Psoas muscle (tissue), 8 donors: ENCODE results near the gene ORC3. TPM values are rescaled to one million over a fixed set of nuclear protein-coding genes. Genes with fewer than 3 reads are reported as not detected.

ENCODE experiments used
- ATAC-seq, 4 donors: fragments of 200-7000 bp; cut with Tn5 transposase; one replicate each; pipeline ENCODE4 v1.9.1; 2020; ENCODE audit warnings: moderate library complexity in 3 of 4, mild to moderate bottlenecking in 2 of 4
- DNase-seq, 2 donors: peaks; one replicate each; pipeline ENCODE4 v3.0.0-alpha.2; 2020
- H3K27ac ChIP-seq: fragments of 200-600 bp; one replicate; pipeline ENCODE4 v1.8.0; 2022
- H3K27me3 ChIP-seq, 3 donors: fragments of 200-600 bp in 1 of 3; one replicate each; pipeline versions ENCODE4 v1.6.1 to v1.8.0; 2013 to 2022; ENCODE audit warnings: low read length in 2 of 3, mild to moderate bottlenecking in 2 of 3, moderate library complexity in 1 of 3; ENCODE audit not compliant: insufficient read depth in 3 of 3
- H3K36me3 ChIP-seq, 2 donors: fragments of 200-600 bp in 1 of 2; one replicate each; pipeline versions ENCODE4 v1.6.1 to v1.8.0; 2013 to 2022; ENCODE audit warnings: low read depth in 1 of 2, mild to moderate bottlenecking in 1 of 2, moderate library complexity in 1 of 2; ENCODE audit not compliant: insufficient read depth in 1 of 2
- H3K4me1 ChIP-seq: fragments of 200-600 bp; one replicate; pipeline ENCODE4 v1.8.0; 2022
- H3K4me3 ChIP-seq: fragments of 200-600 bp; one replicate; pipeline ENCODE4 v1.8.0; 2022; ENCODE audit warnings: mild to moderate bottlenecking
- H3K9me3 ChIP-seq: fragments of 200-600 bp; one replicate; pipeline ENCODE4 v1.8.0; 2022
- WGBS, 3 donors: extraction: QIAGEN DNeasy Blood & Tissue Kit; methylation state at CpG; one replicate each; pipeline versions ENCODE4 v1.1.6 to v1.1.7; 2013; 5-methylcytosine and 5-hydroxymethylcytosine counted together
- intact Hi-C, 2 donors: fragments of 100-400 bp; cut with DNase I; formaldehyde crosslinking; loops; one replicate each; pipeline versions ENCODE4 v1.11.0 to v1.14.2; 2022
- polyA plus RNA-seq, 3 donors: library from polyadenylated mRNA; stranded (reverse); fragments of 200-250 nt; gene quantifications; one replicate each; pipeline ENCODE4 v1.2.3, GENCODE V29; 2013
- total RNA-seq, 4 donors: library from RNA; stranded (reverse); fragmentation: NEBNext Ultra II Directional in 2 of 4; extraction: Animal tissue kit (Norgen Biotek cat#: 25700) in 2 of 4; gene quantifications; one replicate each; pipeline versions ENCODE4 v1.2.1 to v1.2.4, GENCODE V29; 2021 to 2023
- TF ChIP-seq, protein P1 (sequence below): fragments of 200-600 bp; IDR thresholded peaks from one replicate; pipeline ENCODE4 v1.8.0; 2022; ENCODE audit warnings: antibody characterized with exemption
- donor health status: healthy with polysubstance abuse.
- donor health status: DM: no; HTN: no; CAD: no; lungs with moderate emphysema.
- donor health status: Bipolar disorder and iron deficiency.
- donor health status: healthy.
- donor health status: DM: yes; HTN: yes; CAD: no.
- donor health status: DM: no; HTN: no; CAD: no.
- donor health status: DM: no; HTN: no; CAD: no.
- donor health status: DM: yes; HTN: yes; CAD: no.

The ORC3 gene
- total and polyA plus RNA-seq, 7 donors: 14.5 to 44.0 (median 19.6) TPM

DNA sequence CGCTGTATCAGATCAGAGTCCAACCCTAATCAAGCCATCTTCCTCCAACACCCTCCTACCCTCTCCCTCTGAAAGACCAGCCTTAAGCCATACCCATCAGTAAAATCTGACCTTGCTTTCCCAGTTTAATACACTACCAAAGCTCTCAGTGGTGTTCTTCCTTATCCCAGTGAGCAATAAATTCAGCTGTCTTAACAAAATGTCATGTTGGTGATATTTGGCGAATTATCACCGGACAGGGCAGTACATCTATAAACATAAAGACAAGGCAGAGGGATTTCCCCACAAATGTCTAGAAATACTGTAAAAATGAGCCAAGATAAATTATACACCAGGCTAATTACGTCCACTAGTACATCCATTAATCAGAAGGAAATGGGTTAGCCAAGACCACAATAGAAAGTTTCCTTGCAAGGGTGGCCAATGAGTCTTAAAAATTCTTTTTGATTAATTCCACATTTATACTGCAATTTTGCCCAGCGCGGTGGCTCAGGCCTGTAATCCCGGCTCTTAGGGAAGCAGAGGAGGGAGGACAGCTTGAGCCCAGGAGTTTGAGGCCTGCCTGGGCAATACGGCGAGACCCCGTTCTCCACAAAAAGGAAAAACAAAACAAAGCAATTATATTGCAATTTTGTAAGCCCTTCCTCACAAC lies 1.1 kb upstream of the ORC3 start:
- peak in 1 of 4 donors; percentile 9 for ATAC-seq
- peak overlapping the region; percentile 77 for H3K27ac ChIP-seq
- H3K27me3 ChIP-seq: no peaks in the 10 kb centered on the region
- TF ChIP-seq, protein P1, sequence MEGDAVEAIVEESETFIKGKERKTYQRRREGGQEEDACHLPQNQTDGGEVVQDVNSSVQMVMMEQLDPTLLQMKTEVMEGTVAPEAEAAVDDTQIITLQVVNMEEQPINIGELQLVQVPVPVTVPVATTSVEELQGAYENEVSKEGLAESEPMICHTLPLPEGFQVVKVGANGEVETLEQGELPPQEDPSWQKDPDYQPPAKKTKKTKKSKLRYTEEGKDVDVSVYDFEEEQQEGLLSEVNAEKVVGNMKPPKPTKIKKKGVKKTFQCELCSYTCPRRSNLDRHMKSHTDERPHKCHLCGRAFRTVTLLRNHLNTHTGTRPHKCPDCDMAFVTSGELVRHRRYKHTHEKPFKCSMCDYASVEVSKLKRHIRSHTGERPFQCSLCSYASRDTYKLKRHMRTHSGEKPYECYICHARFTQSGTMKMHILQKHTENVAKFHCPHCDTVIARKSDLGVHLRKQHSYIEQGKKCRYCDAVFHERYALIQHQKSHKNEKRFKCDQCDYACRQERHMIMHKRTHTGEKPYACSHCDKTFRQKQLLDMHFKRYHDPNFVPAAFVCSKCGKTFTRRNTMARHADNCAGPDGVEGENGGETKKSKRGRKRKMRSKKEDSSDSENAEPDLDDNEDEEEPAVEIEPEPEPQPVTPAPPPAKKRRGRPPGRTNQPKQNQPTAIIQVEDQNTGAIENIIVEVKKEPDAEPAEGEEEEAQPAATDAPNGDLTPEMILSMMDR: no peak
- H3K4me1 ChIP-seq: peaks cover 26% of the 10 kb centered on the region
- 33 to 36% (median 36%) methylated on average over 10 of the region's 10 CpGs for WGBS, 3 donors
- peak overlapping the region; percentile 94 for H3K4me3 ChIP-seq
- peaks cover 2 to 14% of the 10 kb centered on the region in 2 donors for H3K36me3 ChIP-seq
- intact Hi-C loops: no loop called here
- DNase-seq: no peak
- no peaks in the 10 kb centered on the region for H3K9me3 ChIP-seq

DNA sequence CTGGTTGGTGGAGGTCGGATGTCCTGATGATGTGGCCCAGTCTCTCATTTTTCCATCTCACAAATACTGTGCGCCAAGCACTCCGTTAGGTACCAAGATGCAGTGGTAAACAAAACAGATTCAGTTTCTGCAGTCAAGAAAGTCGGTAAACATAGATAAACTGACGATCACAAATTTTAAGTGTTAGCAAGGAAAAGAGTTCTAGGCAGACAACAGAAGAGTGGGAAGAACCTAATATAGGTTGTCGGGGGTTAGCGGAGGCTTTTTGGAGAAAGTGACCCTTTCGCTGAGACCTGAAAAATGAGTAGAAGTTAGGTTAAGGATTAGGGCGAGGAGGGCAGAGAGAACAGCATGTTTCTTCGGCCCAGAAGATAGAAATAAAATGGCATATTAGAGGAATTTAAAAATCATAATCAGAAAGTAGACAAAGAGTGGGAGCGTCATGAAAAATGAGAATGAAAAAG lies 514 bp downstream of the ORC3 start:
- Histone ChIP-seq H3K4me1 (peaks cover 26% of the 10 kb centered on the region), H3K27ac (peak overlapping the region; percentile 77), H3K27me3 (no peaks in the 10 kb centered on the region), H3K9me3 (no peaks in the 10 kb centered on the region), H3K36me3 (peaks cover 6 to 29% of the 10 kb centered on the region in 2 donors), H3K4me3 (peak overlapping the region; percentile 94)
- DNase-seq: no peak
- 1 to 2% (median 2%) methylated on average over 11 of the region's 11 CpGs for WGBS, 3 donors
- TF ChIP-seq, protein P1: no peak
- intact Hi-C loops: no loop called here
- no peak for ATAC-seq

DNA sequence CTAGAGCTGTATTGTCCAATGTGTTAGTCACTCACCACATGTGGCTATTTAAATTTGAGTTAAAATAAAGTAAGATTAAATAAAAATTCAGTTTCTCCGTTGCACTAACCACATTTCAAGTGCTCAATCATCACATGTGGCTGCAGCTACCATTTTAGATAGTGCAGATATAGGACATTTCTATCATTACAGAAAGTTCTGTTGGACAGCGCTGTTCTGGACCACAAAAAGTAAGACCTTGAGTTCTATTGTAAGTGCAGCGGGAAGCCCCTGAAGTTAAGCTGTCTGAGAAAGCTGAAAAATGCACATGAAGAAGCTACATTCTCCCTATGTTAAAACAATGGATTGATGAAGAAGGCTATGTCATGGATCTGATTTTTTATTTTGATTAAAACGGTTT lies 1.1 kb downstream of the ORC3 start:
- TF ChIP-seq, protein P1: no peak
- no peak overlapping the region for H3K27ac ChIP-seq
- H3K4me1 ChIP-seq: peaks cover 26% of the 10 kb centered on the region
- ATAC-seq (no peak), DNase-seq (no peak)
- intact Hi-C loops: no loop called here
- 67 to 69% (median 67%) methylated on average over 4 of the region's 4 CpGs for WGBS, 3 donors
- no peaks in the 10 kb centered on the region for H3K27me3 ChIP-seq
- peak overlapping the region; percentile 94 for H3K4me3 ChIP-seq
- H3K9me3 ChIP-seq: no peaks in the 10 kb centered on the region
- peaks cover 6 to 35% of the 10 kb centered on the region in 2 donors for H3K36me3 ChIP-seq

DNA sequence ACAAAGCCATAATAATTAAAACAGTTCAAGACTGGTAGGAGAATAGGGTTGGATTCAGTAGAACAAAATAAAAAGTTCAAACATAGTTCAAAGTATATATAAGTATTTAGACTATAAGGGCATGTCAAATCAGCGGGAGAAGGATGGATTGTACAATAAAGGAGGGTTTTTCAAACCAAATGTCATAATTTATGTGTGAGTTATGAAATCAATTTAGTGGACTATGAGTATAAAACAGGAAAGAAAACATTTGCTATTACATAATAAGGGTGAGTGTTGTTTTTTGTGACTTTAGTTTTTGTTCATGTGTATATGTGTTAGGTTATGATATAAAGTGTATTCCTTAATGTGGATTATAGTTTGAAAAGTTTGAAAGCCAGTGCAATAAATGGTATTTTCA lies 10.6 kb downstream of the ORC3 start:
- TF ChIP-seq, protein P1: no peak
- WGBS, 3 donors: 88 to 100% (median 95%) methylated on average over 1 of the region's 1 CpG
- Histone ChIP-seq H3K9me3 (no peaks in the 10 kb centered on the region), H3K27ac (no peak overlapping the region), H3K4me1 (no peaks in the 10 kb centered on the region), H3K4me3 (no peak overlapping the region), H3K36me3 (peaks cover 0 to 41% of the 10 kb centered on the region in 2 donors), H3K27me3 (no peaks in the 10 kb centered on the region)
- intact Hi-C loops: no loop called here
- no peak for DNase-seq
- no peak for ATAC-seq

DNA sequence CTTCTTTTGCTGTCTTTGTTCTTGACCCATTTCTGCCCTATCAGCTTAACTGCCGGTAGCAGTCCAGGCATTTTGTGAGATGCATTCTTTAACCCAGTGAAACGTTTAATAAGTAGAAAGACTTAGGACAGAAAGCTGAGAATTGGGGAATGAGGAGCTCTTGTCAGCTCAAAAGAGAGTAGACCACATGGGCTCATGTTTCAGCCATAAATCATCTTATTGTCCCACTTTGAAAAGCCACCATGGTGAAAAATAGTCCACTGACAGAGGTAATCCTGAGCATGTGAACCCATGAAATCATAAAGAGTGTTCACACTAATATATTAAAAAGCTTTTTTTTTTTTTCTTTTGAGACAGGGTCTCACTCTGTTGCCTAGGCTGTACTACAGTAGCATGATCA lies 16.3 kb downstream of the ORC3 start:
- H3K36me3 ChIP-seq: peaks cover 2 to 75% of the 10 kb centered on the region in 2 donors
- no peaks in the 10 kb centered on the region for H3K27me3 ChIP-seq
- intact Hi-C loops: no loop called here

More for the DNA sequence above, 16.3 kb downstream of the ORC3 start:
- Histone ChIP-seq H3K4me1 (no peaks in the 10 kb centered on the region), H3K9me3 (no peaks in the 10 kb centered on the region), H3K4me3 (no peak overlapping the region), H3K27ac (no peak overlapping the region)
- TF ChIP-seq, protein P1: no peak
- ATAC-seq (no peak), DNase-seq (no peak)
- 42 to 64% (median 48%) methylated on average over 2 of the region's 2 CpGs for WGBS, 3 donors
